ENCODE data around the gene MRPS10.
"Not testable (repeated sequence)": the region's sequence is repeated elsewhere in the genome, so short reads cannot be mapped to it uniquely, and the experiment has no call there.

Gene MRPS10

GRCh38 chr6:42210551-42210950 lies 7.1 kb downstream of the MRPS10 start:
- no peak for DNase-seq (ENCODE audit: low read depth)

DNA sequence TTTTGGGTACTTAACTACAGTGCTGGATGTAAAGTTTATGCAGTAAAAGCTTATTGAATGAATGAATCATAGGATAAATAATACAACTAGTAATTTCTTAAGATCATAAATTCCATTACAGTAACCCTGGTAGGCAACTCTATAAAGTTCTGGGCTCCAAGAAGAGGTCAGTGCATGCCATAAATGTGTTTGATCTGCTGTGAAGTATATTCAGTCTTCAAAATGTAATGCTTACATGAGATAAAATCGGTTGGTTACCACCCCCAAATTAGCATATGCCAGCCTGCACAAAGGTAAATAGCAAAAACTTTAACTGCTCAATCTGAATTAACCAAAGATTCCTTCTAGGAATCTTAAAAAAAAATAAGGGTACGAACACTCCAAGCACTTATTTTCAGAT lies 10.1 kb downstream of the MRPS10 start:
- not testable (repeated sequence) for DNase-seq (ENCODE audit: low read depth)

DNA sequence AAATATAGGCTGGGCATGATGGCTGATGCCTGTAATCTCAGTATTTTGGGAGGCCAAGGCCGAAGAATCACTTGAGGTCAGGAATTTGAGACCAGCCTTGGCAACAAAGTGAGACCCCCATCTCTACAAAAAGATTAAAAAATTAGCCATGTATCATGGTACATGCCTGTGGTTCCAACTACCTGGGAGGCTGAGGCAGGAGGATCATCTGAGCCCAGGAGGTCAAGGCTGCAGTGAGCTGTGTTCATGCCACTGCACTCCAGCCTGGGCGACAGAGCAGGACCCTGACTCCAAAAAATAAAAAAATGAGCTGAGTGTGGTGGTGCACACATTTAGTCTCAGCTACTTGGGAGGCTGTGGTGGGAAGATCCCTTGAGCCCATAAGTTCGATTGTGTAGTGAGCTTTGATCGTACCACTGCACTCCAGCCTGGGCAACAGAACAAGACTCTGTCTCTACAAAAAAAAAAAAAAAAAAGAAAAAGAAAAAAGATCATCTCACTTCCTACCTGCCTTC lies 12.8 kb downstream of the MRPS10 start:
- no peak for DNase-seq (ENCODE audit: low read depth)

- DNase-seq (ENCODE audit: low read depth), result no peak
Observed at GRCh38 chr6:42203183-42203582, 14.5 kb downstream of the MRPS10 start.

- DNase-seq (ENCODE audit: low read depth), result not testable (repeated sequence)
Observed at GRCh38 chr6:42202131-42202915, 15.3 kb downstream of the MRPS10 start.

GRCh38 chr6:42201382-42201781 lies 16.3 kb downstream of the MRPS10 start:
- no peak for DNase-seq (ENCODE audit: low read depth)

GRCh38 chr6:42200035-42200434 lies 17.6 kb downstream of the MRPS10 start:
- DNase-seq (ENCODE audit: low read depth), result peak; percentile 94

DNA sequence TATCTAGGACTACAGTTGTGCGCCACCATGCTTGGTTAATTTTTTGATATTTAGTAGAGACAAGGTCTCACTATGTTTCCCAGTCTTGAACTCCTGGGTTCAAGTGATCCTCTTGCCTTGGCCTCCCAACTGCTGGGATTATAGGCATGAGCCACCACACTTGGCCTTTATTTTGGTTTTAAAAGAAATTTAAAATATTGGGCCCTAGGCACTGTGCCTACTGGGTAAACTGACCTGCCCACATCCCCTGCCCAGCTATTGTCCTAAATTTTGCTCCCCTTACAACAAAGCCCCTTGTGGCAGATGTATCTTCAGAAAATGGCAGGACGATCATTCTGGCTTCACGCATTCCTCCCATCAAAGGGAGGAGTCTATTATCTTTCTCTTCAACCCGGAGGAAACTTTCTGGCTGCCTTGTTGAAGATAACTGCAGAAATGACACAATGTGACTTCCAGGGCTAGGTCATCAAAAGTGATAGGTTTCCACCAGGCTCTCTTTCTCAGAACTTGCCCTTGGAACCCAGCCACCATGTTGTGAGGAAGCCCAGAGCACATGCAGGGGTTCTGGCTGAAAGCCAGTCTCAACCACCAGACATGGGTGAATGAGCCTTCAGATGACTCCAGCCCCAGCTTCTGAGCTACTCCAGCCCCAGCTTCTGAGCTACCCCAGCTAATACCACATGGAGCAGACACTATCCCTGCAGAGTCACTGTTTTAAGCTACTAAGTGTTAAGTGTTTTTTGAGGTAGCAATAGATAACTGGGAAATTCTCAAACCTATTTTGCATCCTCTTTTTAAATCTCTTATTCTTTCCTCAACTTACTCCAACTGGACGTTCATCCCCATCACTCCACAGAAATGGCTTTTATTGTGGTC lies 18.3 kb downstream of the MRPS10 start:
- DNase-seq (ENCODE audit: low read depth), result peak; percentile 48

DNA sequence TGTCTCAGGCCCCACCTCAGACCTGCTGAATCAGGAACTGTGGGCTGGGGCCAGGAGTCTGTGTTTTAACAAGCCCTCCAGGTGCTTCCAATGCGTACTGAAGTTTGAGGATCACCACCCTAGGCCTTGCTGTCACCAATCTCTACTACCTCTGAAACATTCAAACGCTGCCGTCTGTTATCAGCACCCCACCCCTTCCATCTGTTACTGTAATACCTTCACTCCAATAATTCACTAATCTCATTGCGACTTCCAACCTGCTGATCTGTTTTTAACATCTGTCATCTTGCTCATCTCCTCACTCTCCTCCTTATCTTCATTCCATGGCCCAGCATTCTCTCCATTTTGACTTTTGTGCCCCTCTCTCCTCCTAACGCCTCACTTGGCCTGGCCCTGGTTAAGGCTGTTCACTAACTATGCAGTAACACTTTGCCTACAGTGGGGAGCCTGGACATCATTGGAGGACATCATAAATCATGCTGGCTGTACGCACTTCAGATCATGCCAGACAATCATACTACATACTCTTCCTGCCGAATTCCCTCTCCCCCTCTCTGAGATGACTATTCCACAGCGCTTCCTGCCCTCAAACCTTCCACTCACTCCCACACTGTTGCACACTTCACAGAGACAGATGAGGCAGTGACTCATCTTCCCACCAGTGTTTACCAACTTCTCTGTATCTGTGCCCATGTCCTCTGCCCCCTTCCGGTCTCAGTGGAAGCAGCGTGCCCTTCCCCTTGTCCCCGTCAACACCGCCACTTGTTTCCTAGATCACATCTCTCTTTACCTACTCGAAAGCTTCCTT lies 19.9 kb downstream of the MRPS10 start:
- peak; percentile 47 for DNase-seq (ENCODE audit: low read depth)

GRCh38 chr6:42195415-42195814 lies 22.2 kb downstream of the MRPS10 start:
- no peak for DNase-seq (ENCODE audit: low read depth)

DNA sequence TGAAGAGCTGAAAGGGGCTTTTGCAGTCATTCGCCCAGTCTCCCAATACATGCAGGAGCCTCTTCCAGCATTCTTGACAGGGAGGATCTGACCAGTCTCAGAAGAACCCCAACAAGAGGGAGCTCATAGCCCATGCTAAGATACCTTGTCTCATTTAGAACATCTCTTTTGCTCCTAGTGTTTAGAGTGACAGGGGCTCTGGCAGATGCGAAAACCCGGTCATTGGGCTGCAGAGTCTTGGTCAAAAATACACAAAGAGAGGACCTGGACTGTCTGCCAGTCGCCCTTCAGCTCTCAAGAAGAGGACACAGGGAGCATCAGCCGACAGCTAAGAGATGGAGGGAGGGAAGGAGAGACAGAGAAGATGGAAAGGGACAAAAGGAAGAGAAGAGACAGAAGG lies 23.6 kb downstream of the MRPS10 start:
- DNase-seq (ENCODE audit: low read depth), result no peak

GRCh38 chr6:42193491-42193894 lies 24.2 kb downstream of the MRPS10 start:
- DNase-seq (ENCODE audit: low read depth), result no peak

- not testable (repeated sequence) for DNase-seq (ENCODE audit: low read depth)
Observed at GRCh38 chr6:42192385-42192784, 25.3 kb downstream of the MRPS10 start.

DNA sequence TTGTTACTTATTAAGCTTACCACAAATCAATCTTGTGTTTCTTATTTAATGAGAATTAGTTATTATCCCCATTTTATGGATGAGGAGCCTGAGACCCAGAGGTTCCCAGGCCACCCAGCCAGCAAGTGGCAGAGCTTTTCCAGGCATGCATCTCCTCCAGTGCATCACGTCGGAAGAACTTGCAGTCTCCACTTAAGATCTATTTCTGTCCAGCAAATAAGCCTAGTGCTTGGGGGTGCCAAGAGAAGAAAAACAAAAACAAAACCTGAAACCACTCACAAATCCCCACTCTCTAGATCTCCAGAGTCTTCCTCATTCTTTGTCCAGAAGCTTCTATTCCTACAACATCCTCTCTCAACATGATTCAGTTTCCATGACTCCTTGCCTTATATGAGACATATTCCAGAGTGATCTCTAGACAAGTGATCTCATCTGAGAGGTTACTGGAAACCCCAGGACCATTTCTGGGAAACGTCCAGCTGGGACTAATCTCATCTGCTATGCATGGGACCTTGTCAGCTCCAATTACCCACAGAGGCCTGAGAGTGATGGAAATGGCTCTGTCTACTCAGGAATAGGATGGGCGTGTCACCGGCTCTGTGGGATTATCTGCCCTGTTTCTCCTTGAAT lies 27.0 kb downstream of the MRPS10 start:
- peak; percentile 27 for DNase-seq (ENCODE audit: low read depth)

DNA sequence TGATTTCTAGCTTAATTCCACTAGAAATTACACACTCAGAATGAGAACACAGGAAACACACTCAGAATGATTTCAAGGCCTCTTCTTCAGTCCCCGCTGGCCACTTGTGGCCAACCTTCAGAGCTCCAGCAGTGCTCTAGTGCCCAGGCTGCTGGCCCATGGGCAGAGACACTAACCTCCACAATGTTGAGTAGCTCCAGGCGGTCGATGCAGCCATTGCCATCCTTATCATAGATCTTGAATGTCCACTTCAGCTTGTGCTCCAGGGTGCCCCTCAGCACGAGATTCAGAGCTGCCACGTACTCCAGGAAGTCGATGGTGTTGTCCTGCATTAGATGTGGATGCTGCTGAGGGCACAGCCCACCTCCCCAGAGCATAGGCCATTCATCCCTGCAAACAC lies 29.3 kb downstream of the MRPS10 start:
- DNase-seq (ENCODE audit: low read depth), result no peak

- no peak for DNase-seq (ENCODE audit: low read depth)
Observed at GRCh38 chr6:42185597-42185996, 32.1 kb downstream of the MRPS10 start.

- DNase-seq (ENCODE audit: low read depth), result no peak
Observed at GRCh38 chr6:42184475-42184874, 33.2 kb downstream of the MRPS10 start.

DNA sequence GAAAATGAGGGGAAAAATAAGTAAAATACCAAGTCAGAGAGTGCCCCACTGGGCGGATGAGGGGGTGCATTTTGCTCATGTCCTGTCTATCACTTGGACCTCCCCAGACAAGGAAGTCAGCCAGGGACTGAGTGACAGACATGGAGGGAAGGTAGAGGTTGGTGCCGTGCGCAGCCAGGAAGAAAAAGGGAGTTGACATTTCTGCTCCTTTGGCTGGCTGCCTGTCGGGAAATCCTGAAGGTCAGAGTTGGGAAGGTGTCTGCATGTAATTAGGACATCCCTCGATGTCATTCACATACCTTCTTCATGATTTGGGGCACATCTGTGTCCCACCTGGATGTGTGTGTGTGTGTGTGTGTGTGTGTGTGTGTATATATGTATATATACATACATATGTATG lies 35.6 kb downstream of the MRPS10 start:
- DNase-seq (ENCODE audit: low read depth), result no peak

- no peak for DNase-seq (ENCODE audit: low read depth)
Observed at GRCh38 chr6:42179945-42180313, 37.7 kb downstream of the MRPS10 start.

DNA sequence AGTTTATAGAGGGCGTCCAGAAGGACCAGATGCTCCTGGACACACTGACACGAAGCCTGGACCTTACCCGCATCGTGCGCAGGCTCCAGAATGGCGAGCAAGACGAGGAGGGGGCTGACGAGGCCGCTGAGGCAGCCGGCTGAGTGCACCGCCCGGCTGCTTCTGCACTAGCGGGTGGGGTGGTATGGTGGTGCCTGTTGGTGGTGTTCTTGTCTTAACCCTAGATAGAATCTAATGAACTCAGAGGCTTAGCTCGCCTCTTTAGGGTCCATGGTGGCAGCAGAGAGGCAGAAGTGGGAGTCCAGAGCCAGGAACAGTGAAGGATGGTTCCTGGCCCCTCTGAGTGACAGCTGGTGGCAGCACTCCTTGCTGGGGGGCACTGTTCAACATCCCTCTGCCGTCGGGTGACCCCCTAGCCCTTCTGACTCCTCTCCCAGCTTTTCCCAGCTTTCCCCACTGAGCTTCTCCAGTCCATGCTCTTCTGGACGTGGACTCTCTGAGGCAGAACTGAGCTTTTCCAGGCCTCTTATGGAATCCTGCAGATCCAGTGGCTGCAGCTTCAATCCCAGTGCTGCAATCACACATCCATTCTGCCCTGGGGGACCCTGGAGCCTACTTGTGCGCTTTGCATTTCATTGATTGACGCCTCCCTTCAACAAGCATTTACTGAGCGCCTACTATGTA lies 38.3 kb downstream of the MRPS10 start:
- DNase-seq (ENCODE audit: low read depth), result no peak

Data from fibroblast of gingiva (primary cell).